ENCODE results near the gene ZNF710. TPM values are rescaled to one million over a fixed set of nuclear protein-coding genes. Genes with fewer than 3 reads are reported as not detected.

Gene ZNF710
- total RNA-seq, 1 donor from 2014 or later = 3.5 TPM

GRCh38 chr15:90044916-90045371 lies 43.8 kb downstream of the ZNF710 start:
- no peaks in the 10 kb centered on the region for H3K36me3 ChIP-seq
- H3K4me1 ChIP-seq = peaks cover 0 to 10% of the 10 kb centered on the region in 2 donors
- TF ChIP-seq, protein P1, sequence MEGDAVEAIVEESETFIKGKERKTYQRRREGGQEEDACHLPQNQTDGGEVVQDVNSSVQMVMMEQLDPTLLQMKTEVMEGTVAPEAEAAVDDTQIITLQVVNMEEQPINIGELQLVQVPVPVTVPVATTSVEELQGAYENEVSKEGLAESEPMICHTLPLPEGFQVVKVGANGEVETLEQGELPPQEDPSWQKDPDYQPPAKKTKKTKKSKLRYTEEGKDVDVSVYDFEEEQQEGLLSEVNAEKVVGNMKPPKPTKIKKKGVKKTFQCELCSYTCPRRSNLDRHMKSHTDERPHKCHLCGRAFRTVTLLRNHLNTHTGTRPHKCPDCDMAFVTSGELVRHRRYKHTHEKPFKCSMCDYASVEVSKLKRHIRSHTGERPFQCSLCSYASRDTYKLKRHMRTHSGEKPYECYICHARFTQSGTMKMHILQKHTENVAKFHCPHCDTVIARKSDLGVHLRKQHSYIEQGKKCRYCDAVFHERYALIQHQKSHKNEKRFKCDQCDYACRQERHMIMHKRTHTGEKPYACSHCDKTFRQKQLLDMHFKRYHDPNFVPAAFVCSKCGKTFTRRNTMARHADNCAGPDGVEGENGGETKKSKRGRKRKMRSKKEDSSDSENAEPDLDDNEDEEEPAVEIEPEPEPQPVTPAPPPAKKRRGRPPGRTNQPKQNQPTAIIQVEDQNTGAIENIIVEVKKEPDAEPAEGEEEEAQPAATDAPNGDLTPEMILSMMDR (IDR thresholded peaks at IDR 0.05) = no peak
- H3K4me3 ChIP-seq = no peak overlapping the region
- H3K27me3 ChIP-seq = no peaks in the 10 kb centered on the region
- no peak for DNase-seq (ENCODE audit: low spot score in 2 of 2)
- intact Hi-C loops (cut with DNase I) = no loop called here
- no peak overlapping the region for H3K27ac ChIP-seq
- H3K9me3 ChIP-seq = no peaks in the 10 kb centered on the region

GRCh38 chr15:90046289-90046688 lies 45.2 kb downstream of the ZNF710 start:
- TF ChIP-seq, protein P1 (IDR thresholded peaks at IDR 0.05) = no peak
- Histone ChIP-seq H3K27me3 (no peaks in the 10 kb centered on the region), H3K27ac (no peak overlapping the region), H3K4me3 (no peak overlapping the region), H3K4me1 (peaks cover 0 to 10% of the 10 kb centered on the region in 2 donors), H3K36me3 (no peaks in the 10 kb centered on the region), H3K9me3 (no peaks in the 10 kb centered on the region)
- intact Hi-C loops (cut with DNase I) = no loop called here
- DNase-seq (ENCODE audit: low spot score in 2 of 2) = no peak

DNA sequence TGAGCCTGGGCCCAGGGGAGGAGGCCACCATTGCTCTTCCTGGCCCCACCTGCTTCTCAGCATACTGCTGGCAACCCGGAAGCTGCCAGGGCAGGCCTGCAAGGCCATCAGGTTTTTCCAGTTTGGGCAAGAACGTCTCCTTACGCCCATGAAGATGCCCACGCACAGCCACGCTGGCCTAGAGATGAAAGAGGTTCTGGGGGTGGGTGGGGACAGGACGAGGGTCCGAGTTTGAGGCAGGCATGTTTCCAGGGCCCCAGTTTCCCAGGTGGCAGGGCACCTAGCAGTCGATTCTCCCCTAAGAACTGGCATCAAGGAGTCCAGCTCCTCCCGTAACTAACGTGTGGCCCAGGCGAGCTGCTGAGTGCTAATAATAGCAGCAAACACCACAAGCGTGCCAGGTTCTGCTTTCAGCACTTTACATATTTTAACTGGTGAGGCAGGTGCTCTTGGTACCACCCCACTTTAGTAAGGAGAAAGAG lies 45.8 kb downstream of the ZNF710 start:
- intact Hi-C loops (cut with DNase I) = no loop called here
- no peak overlapping the region for H3K27ac ChIP-seq
- DNase-seq (ENCODE audit: low spot score in 2 of 2) = no peak
- H3K27me3 ChIP-seq = no peaks in the 10 kb centered on the region
- H3K4me3 ChIP-seq = no peak overlapping the region
- H3K9me3 ChIP-seq = no peaks in the 10 kb centered on the region
- no peaks in the 10 kb centered on the region for H3K36me3 ChIP-seq
- peaks cover 0 to 10% of the 10 kb centered on the region in 2 donors for H3K4me1 ChIP-seq
- TF ChIP-seq, protein P1 (IDR thresholded peaks at IDR 0.05) = no peak

GRCh38 chr15:90047956-90048575 lies 46.9 kb downstream of the ZNF710 start:
- no peak overlapping the region for H3K4me3 ChIP-seq
- no peak overlapping the region for H3K27ac ChIP-seq
- H3K36me3 ChIP-seq = no peaks in the 10 kb centered on the region
- H3K4me1 ChIP-seq = peaks cover 0 to 10% of the 10 kb centered on the region in 2 donors
- no peaks in the 10 kb centered on the region for H3K9me3 ChIP-seq
- intact Hi-C loops (cut with DNase I) = no loop called here
- no peaks in the 10 kb centered on the region for H3K27me3 ChIP-seq
- TF ChIP-seq, protein P1 (IDR thresholded peaks at IDR 0.05) = no peak
- no peak for DNase-seq (ENCODE audit: low spot score in 2 of 2)

DNA sequence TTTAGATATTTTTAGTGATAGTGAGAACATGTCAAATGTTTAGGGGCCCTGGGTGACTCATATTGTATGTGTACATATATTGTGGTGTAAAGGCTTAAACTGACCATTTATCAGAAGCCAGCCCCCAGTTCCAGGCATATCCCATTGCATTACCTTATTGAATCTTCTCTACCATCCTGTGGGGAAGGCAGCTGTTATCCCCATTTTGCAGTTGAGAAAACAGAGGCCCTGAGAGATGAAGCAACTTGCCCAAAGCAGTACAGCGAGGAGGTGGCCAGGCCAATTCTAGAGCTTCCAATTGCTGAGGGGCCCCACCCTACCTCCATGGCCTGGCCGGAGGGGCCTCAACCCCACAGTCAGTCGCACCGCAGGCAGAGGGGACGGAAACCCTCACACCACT lies 47.9 kb downstream of the ZNF710 start:
- Histone ChIP-seq H3K36me3 (no peaks in the 10 kb centered on the region), H3K9me3 (no peaks in the 10 kb centered on the region), H3K4me3 (no peak overlapping the region), H3K27me3 (no peaks in the 10 kb centered on the region), H3K4me1 (peaks cover 0 to 10% of the 10 kb centered on the region in 2 donors), H3K27ac (no peak overlapping the region)
- no peak for DNase-seq (ENCODE audit: low spot score in 2 of 2)
- intact Hi-C loops (cut with DNase I) = no loop called here
- TF ChIP-seq, protein P1 (IDR thresholded peaks at IDR 0.05) = no peak

All from ascending aorta (tissue), 2 donors.